Stimulated activated CD8-positive, alpha-beta memory T cell treated with anti-CD3 and anti-CD28 coated beads, Interleukin-15, amount 100 ng/mL, for 24 hours (primary cell): Measurements from ENCODE around the gene CDC42EP4.

ENCODE experiments used
- DNase-seq: peaks from one replicate; pipeline ENCODE4 v3.0.0-alpha.2; 2020; ENCODE audit warnings: low read depth

The CDC42EP4 gene

GRCh38 chr17:73251871-73252270 is 59.9 kb downstream of the CDC42EP4 start:
- no peak for DNase-seq

GRCh38 chr17:73250851-73251640 is 60.8 kb downstream of the CDC42EP4 start:
- no peak for DNase-seq

- no peak for DNase-seq
Observed at GRCh38 chr17:73249700-73250099, 62.1 kb downstream of the CDC42EP4 start.

- no peak for DNase-seq
Observed at GRCh38 chr17:73248532-73248931, 63.3 kb downstream of the CDC42EP4 start.

- no peak for DNase-seq
Observed at GRCh38 chr17:73247726-73248125, 64.1 kb downstream of the CDC42EP4 start.

- no peak for DNase-seq
Observed at GRCh38 chr17:73240561-73240960, 71.2 kb downstream of the CDC42EP4 start.

GRCh38 chr17:73237714-73238113 is 74.1 kb downstream of the CDC42EP4 start:
- DNase-seq = no peak

- DNase-seq = no peak
Observed at GRCh38 chr17:73234736-73235135, 77.1 kb downstream of the CDC42EP4 start.
